Measurements from ENCODE around the gene LRRC75B.
A peak's percentile ranks its signal among the peaks of the same experiment; 100 is the strongest.
"Not testable (repeated sequence)": the region's sequence is repeated elsewhere in the genome, so short reads cannot be mapped to it uniquely, and the experiment has no call there.

Gene LRRC75B

GRCh38 chr22:24554313-24555164 lies 38.3 kb downstream of the LRRC75B start, which contains the start of gene GUCD1:
TSS of gene GUCD1 (minus strand) at chr22:24555138. CDS start at chr22:24554991, 147 bp downstream.
- peak; percentile 94 for DNase-seq

- DNase-seq = no peak
Observed at GRCh38 chr22:24553597-24554312, 39.1 kb downstream of the LRRC75B start.

DNA sequence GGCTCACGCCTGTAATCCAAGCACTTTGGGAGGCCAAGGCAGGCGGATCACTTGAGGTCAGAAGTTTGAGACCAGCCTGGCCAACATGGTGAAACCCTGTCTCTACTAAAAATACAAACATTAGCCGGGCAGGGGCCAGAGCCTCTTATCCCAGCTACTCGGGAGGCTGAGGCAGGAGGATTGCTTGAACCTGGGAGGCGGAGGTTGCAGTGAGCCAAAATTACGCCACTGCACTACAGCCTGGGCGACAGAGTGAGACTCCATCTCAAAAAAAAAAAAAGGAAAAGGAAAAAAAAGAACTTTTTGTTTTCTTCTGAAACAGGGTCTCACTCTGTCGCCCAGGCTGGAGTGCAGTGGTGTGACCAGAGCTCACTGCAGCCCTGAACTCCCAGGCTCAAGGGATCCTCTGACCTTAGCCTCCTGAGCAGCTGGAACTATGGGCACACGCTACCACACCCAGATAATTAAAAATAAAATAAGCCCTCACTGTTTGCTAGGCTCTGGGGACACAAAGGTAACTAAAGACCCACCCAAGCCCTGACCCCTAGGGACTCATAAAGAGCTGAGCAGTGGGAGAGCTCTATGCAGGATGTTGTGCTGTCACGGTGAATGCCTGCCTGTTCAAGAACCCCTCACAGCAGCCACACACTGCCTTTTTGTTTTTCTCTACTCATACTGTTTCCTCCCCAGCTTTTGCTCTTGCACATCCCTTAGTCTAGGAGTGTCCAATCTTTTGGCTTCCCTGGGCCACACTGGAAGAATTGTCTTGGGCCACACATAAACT lies 40.2 kb downstream of the LRRC75B start:
- not testable (repeated sequence) for DNase-seq

- no peak for DNase-seq
Observed at GRCh38 chr22:24550902-24551435, 41.9 kb downstream of the LRRC75B start.

- no peak for DNase-seq
Observed at GRCh38 chr22:24550028-24550901, 42.6 kb downstream of the LRRC75B start.

DNA sequence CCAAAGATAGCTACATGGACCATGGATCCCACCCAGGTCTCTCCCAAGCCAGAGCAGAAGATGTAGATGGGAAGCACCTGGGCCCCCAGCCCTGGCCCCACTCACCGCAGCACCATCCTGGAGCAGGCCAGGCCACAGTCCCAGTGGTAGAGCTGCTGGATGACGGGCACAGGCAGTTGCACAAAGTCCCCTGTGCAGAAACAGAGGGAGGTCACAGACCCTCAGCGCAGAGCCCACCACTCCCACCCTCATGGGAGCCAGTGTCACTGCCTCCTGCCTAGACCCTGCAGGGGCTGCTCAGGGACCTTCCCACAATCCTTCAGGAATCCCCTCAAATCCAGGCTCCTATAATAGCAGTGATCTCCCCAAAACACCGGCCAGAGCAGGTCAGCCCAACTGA lies 44.1 kb downstream of the LRRC75B start:
- DNase-seq = no peak

GRCh38 chr22:24543679-24544243 lies 49.1 kb downstream of the LRRC75B start:
- DNase-seq = no peak

DNA sequence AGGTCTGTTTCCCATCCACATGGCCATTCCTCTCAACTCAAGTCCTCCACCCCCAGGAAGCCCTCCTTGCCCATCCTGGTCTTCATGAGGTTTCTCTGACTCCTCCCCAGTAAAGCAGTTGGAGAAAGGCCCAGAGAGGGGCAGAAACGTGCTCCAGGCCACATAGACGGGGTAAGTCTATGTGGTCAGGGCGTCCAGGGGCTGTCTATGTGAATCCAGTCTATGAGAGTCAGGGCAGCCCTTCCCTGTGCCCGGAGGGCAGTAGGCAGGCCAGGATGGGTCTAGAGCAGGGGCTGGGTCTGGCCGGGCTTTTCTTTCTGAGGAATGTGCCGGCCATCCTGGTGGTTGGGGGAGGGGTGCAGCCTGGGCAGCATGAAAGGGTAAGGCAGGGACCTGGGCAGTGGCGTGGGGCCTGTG lies 49.7 kb downstream of the LRRC75B start:
- DNase-seq = no peak

GRCh38 chr22:24542641-24543040 lies 50.2 kb downstream of the LRRC75B start:
- no peak for DNase-seq

DNA sequence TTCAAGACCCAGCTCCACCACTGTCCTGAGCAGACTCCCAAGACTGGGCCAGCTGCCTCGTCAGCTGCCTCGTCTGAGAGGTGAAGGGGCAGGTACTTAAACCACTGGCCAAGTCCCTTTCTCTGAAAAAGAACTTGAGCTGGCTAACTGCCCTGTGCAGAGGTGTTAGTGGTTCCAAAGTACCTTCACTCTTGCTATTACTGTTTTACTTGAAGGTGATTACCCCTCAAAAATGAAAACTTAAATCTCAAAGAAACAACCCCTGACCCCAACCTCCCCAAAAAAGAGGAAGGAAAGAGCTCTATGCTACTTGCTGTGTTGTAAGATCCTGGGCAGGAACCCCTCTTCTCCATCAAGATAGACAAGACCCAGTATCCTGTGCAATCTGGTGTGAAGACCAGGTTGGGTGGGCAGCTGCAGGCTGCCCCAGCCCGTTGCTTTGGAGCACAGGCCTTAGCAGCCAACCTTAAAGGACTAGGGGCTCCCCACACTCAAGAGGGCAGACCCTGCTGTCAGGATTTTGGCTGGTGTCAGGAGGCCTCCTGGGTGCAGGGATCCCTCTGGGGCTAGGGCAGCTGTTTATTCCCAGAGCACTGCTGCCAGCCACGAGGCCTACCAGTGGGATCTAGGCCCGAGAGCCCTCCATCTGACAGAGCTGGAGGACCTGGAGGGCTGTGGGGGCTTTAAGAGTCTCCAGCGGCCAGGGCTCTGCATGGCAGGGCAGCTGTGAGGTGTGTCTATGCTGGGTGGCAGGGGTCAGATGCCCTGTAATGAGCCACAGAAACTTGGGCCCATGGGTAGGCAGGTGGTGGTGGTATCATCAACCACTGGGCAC lies 51.0 kb downstream of the LRRC75B start:
- DNase-seq = no peak

- no peak for DNase-seq
Observed at GRCh38 chr22:24540470-24540869, 52.4 kb downstream of the LRRC75B start.

- DNase-seq = no peak
Observed at GRCh38 chr22:24536089-24536488, 56.8 kb downstream of the LRRC75B start.
